Eye (tissue), 1 donor: Measurements from ENCODE around the gene SUCLG2.
A peak's percentile ranks its signal among the peaks of the same experiment; 100 is the strongest.

Experiments used
- DNase-seq: peaks from one replicate; pipeline ENCODE4 v3.0.0-alpha.2; 2015

Gene SUCLG2

DNA sequence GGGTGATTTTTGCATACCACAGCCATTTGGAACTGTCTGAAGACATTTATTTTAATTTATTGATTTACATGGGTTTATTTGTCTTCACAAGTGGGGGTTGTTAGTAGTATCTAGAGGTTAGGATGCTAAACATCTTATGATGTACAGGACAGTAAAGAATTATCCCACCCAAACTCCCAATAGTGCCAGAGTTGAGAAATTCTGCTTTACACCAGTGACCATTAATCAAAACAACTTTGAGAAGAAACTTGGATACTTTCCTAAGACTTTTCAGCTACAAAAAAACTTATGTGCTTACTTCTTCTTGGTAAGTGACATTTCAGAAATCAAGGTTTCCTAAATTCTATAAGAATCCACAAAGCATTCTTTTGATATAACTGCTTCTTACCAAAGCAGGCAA is 156.7 kb downstream of the SUCLG2 start:
- DNase-seq, result no peak

DNA sequence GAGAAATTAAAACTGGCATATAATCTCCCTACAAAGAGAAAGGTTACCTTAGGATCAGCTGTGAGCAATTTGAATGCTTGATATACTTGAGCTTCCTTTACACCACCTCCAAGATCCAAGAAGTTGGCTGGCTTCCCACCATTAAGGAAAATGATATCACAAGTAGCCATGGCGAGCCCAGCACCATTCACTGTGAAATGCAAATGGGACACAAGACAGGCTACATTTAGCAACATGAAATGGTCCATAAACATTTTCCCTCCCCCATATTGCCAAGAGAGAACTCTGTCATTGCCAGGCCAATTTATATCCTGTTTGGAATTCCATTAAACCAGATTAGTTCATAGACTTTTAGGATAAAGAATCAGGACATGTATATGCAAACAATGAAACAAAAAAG is 158.7 kb downstream of the SUCLG2 start:
- DNase-seq, result no peak

DNA sequence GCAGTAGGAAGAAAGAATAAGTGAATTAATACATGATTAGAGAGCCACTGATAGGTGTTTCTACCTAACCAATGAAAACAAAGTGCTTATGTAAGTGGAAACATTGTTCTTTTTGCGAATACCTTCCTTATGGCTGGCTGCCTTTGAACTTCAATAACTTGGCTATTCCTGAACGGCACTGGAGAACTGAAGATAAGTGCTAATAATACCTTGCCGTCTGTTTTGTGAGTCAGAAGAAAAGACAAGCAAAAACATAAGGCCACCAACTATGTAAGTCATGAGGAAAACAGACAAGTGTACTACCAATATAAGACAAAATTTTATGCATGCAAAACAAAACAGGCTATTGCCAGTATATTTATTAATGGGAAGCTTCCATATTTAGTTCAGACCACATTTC is 160.6 kb downstream of the SUCLG2 start:
- DNase-seq, result no peak

GRCh38 chr3:67490658-67491057 is 163.8 kb downstream of the SUCLG2 start:
- DNase-seq, result no peak

DNA sequence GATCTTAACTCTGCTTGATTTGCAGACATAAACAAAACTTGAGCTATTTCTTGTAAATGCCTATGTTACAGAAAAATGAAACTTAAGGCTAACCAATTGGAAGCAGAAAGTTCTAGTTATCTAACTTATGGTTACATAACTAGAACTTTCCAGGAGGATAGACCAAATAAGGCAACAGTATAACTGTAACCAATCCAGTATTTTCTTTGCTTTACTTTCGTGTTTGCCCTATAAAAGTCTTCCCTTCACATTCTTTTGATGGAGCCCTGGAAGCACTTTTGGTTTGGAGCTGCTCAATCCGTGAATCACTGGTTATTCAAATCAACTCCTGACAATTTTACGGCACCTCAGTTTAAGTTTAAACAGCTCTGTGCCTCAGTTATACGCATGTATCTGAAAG is 164.6 kb downstream of the SUCLG2 start:
- DNase-seq, result no peak

DNA sequence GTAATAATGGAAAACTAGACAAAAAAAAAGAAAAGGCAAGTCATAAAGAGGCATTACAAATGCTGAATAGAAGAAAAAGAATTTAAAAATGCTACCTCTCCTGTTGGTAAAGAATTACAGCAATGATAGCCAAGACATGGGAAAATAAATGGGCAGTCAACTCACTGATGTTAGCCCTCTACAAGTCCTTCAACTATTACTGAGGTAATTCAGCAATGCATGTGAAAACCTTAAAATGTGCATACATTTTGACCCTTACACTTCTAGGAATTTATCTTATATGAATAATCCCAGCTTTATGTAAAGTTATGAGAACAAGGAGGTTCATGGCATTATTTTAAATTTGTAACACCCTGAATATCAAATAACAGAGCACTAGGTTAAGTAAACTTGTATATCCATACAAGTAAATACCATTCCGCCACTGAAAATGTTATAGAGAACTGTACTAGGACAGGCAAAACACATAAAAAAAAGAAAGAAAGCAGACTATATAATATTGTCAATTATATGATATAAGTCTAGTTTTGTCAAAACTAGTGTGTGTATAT is 166.8 kb downstream of the SUCLG2 start:
- no peak for DNase-seq

- DNase-seq, result no peak
Observed at GRCh38 chr3:67486883-67487282, 167.5 kb downstream of the SUCLG2 start.

DNA sequence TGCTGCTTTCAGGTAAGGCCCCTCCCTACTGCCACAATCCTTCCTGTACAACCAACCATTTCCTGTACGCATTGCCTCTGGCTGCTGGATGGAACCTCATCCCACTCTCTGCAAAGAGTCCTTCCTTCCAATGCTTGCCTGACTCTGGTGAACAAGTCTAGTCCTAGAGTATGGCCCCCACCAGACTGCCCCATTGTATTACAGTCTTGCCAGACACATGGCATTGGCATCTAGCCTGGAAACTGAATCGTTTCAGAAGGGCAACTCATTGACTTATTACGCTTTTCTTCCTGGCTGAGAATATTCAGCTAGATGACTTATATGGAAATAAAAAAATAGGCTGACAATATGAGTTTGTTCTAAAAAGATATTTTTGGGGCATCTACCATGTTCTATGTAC is 170.3 kb downstream of the SUCLG2 start:
- no peak for DNase-seq

DNA sequence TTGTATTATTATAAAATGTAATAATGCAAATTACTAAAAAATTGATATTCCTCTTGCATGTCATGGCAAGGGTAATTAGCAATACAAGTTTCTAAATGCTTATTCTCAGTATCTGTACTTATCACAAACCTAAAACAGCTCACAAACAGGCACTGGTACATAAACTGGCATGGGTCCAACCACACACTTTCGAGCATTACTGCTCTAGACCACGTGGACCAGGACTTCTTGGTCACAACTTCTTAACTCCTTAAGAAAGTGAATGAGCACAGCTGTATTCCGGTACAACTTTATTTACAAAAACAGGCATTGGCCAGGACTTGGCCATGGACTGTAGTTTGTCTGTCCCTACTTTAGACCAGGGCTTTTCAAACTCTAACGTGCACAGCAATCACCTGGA is 173.3 kb downstream of the SUCLG2 start:
- no peak for DNase-seq

GRCh38 chr3:67478423-67478822 is 176.0 kb downstream of the SUCLG2 start:
- DNase-seq, result no peak

GRCh38 chr3:67474311-67474710 is 180.1 kb downstream of the SUCLG2 start:
- no peak for DNase-seq

DNA sequence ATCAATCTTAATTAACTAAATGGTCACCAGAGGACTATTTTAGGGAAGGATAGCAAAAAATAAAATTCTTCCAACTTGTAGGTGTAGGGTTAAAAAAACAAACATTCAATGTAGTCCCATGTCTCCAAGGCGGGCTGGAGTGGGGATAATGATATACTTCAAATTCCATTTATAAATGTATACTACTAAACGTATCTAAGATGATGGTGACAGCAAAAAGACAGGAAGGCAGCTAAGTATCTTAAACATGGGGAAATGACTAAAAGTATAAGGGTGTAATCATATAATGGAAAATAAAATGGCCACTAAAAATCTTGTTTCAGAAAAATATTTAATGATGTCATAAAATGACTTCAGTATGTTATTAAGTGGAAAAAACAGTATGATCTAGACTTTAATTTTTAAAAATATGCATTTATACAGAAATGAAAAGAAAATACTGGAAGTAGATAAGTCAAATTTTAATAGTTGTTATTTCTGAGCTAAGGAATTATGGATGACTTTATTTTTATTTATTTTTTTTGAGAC is 181.7 kb downstream of the SUCLG2 start:
- DNase-seq, result no peak

- DNase-seq, result no peak
Observed at GRCh38 chr3:67470207-67470606, 184.2 kb downstream of the SUCLG2 start.

- DNase-seq, result no peak
Observed at GRCh38 chr3:67468511-67468910, 185.9 kb downstream of the SUCLG2 start.

DNA sequence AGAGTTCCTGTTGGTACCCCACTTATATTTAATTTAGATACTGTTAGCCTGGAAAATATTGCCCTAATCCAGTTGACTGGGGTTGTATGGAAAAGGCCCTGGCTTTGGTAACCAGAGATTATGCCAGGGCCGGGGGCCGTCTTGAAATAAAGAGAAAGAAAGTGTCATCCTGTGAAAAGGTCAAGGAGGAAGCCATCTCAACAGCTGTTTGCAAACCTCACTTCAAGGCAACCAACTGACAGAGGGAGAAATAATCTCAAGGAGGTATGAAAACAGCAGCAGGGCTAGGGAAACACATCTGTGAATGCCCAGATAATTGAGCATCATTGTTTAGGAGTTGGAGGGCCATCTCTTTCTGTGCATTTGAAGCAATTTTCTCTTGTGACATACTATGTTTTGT is 190.8 kb downstream of the SUCLG2 start:
- DNase-seq, result no peak

- no peak for DNase-seq
Observed at GRCh38 chr3:67462187-67462586, 192.2 kb downstream of the SUCLG2 start.

- peak; percentile 11 for DNase-seq
Observed at GRCh38 chr3:67461667-67462142, 192.7 kb downstream of the SUCLG2 start.

DNA sequence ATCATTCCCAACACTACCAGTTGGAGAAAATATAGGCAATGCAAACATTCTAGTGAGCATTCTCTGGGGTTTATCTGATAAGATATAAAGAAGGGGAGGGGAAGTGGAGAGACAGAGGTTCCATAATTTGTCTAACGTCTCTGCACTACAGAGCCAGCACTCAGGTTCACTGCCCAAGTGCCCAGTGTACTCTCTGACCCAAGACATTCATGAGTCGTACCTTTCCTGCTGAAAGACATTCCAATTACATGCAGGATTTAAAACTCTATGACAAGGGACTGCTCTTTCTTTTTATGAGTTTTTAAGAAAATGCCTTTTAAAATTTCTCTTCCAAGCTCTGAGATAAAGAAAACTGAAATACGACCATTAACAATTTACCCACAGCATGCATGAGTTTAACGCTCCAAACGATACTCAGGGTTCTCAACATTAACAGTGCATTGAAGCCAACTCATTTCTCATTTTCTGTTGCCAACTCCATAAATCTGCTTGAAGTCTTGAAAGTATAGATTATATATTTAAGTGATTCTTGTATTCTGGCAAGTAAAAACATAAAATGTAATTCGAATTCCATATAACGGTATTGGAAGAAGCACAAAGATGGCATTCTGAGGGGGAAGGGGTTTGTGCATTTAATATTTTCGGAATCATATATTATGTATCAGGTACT is 193.4 kb downstream of the SUCLG2 start:
- DNase-seq, result no peak

DNA sequence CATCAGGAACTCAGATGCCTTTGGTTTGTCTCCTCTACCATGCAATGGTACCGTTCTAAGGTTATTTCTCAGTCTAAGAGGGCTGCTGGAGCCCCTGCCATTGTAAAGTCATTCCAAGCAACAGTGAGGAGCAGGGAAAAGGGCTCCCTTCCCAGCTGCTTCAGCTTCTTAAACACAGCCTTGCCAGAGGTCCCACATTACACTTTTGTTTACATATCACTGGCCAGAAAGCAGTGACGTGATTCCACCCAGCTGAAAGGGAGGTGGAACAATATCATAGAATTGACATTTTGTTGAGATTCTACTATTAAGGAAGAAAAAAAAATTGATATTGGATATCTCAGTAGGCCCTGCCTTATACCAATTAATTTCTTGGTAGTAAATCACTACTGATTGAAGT is 194.6 kb downstream of the SUCLG2 start:
- DNase-seq, result no peak

- DNase-seq, result peak; percentile 60
Observed at GRCh38 chr3:67458896-67459530, 195.4 kb downstream of the SUCLG2 start.

GRCh38 chr3:67458408-67458807 is 196.0 kb downstream of the SUCLG2 start:
- DNase-seq, result peak; percentile 12

DNA sequence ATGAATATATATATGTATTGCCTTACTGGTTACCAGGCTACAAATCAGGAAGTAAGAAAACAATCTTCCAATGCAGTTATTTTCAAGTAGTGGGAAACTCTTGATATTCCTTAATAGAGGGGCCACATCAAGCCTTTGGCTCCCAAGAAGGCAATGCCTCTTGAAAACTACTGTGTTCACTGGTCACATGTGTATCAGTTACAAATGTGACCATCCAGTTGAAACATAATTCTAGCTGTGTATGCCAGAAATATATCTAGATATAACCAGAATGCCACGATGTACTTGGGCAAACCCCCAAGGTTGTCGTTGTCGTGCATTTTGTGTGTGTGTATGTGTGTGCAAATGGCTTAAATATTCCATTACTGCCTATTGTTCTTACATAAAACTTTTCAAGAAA is 200.8 kb downstream of the SUCLG2 start:
- DNase-seq, result no peak

- DNase-seq, result no peak
Observed at GRCh38 chr3:67450153-67450552, 204.3 kb downstream of the SUCLG2 start.

DNA sequence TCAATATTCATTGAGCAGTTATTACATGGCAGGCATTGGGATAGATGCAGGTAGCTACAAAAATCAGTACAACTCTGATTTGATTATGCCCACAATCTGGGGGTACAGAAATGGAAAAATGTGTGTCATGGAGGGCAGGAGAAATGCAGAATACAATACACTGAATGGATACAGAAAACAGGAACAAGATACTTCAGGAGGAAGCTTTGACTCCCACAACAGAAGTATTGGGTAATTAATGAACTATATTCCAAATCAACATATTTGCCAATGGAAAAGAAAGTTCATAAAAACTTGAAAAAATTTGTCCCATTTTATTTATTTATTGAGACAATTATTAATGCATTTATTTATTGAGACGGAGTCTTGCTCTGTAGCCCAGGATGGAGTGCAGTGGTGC is 207.0 kb downstream of the SUCLG2 start:
- DNase-seq, result no peak
